ENCODE measurements around the gene MYO7A.

The MYO7A gene

GRCh38 chr11:77159219-77159936 is 31.3 kb downstream of the MYO7A start:
- in situ Hi-C loops (cut with MboI; ENCODE audit: low sequenced_read_pairs): no loop called here

- in situ Hi-C loops (cut with MboI; ENCODE audit: low sequenced_read_pairs): no loop called here
Measured at GRCh38 chr11:77159937-77160495, 32.0 kb downstream of the MYO7A start.

GRCh38 chr11:77163271-77163670 is 35.2 kb downstream of the MYO7A start:
- in situ Hi-C loops (cut with MboI; ENCODE audit: low sequenced_read_pairs): no loop called here

GRCh38 chr11:77165066-77165465 is 37.0 kb downstream of the MYO7A start:
- in situ Hi-C loops (cut with MboI; ENCODE audit: low sequenced_read_pairs): no loop called here

- in situ Hi-C loops (cut with MboI; ENCODE audit: low sequenced_read_pairs): no loop called here
Measured at GRCh38 chr11:77166021-77166420, 38.0 kb downstream of the MYO7A start.

GRCh38 chr11:77167111-77167626 is 39.1 kb downstream of the MYO7A start:
- in situ Hi-C loops (cut with MboI; ENCODE audit: low sequenced_read_pairs): no loop called here

- in situ Hi-C loops (cut with MboI; ENCODE audit: low sequenced_read_pairs): no loop called here
Measured at GRCh38 chr11:77167791-77168190, 39.7 kb downstream of the MYO7A start.

GRCh38 chr11:77170107-77170506 is 42.1 kb downstream of the MYO7A start:
- in situ Hi-C loops (cut with MboI; ENCODE audit: low sequenced_read_pairs): no loop called here

- in situ Hi-C loops (cut with MboI; ENCODE audit: low sequenced_read_pairs): no loop called here
Measured at GRCh38 chr11:77171254-77171653, 43.2 kb downstream of the MYO7A start.

GRCh38 chr11:77171885-77172665 is 44.0 kb downstream of the MYO7A start:
- in situ Hi-C loops (cut with MboI; ENCODE audit: low sequenced_read_pairs): no loop called here

- in situ Hi-C loops (cut with MboI; ENCODE audit: low sequenced_read_pairs): no loop called here
Measured at GRCh38 chr11:77172666-77172982, 44.6 kb downstream of the MYO7A start.

- in situ Hi-C loops (cut with MboI; ENCODE audit: low sequenced_read_pairs): no loop called here
Measured at GRCh38 chr11:77173494-77173893, 45.4 kb downstream of the MYO7A start.

GRCh38 chr11:77174559-77174958 is 46.5 kb downstream of the MYO7A start:
- in situ Hi-C loops (cut with MboI; ENCODE audit: low sequenced_read_pairs): no loop called here

GRCh38 chr11:77175021-77175842 is 47.2 kb downstream of the MYO7A start:
- in situ Hi-C loops (cut with MboI; ENCODE audit: low sequenced_read_pairs): no loop called here

- in situ Hi-C loops (cut with MboI; ENCODE audit: low sequenced_read_pairs): no loop called here
Measured at GRCh38 chr11:77175869-77176539, 48.0 kb downstream of the MYO7A start.

GRCh38 chr11:77176996-77177395 is 49.0 kb downstream of the MYO7A start:
- in situ Hi-C loops (cut with MboI; ENCODE audit: low sequenced_read_pairs): no loop called here

GRCh38 chr11:77178150-77178549 is 50.1 kb downstream of the MYO7A start:
- in situ Hi-C loops (cut with MboI; ENCODE audit: low sequenced_read_pairs): no loop called here

- in situ Hi-C loops (cut with MboI; ENCODE audit: low sequenced_read_pairs): no loop called here
Measured at GRCh38 chr11:77179048-77179447, 51.0 kb downstream of the MYO7A start.

- in situ Hi-C loops (cut with MboI; ENCODE audit: low sequenced_read_pairs): no loop called here
Measured at GRCh38 chr11:77179681-77180080, 51.6 kb downstream of the MYO7A start.

- in situ Hi-C loops (cut with MboI; ENCODE audit: low sequenced_read_pairs): no loop called here
Measured at GRCh38 chr11:77180346-77180745, 52.3 kb downstream of the MYO7A start.

- in situ Hi-C loops (cut with MboI; ENCODE audit: low sequenced_read_pairs): no loop called here
Measured at GRCh38 chr11:77181226-77181625, 53.2 kb downstream of the MYO7A start.
